B cell (primary cell): Measurements from ENCODE around the gene PROB1. TPM values are rescaled to one million over a fixed set of nuclear protein-coding genes. Genes with fewer than 3 reads are reported as not detected.

Experiments
- ATAC-seq: fragments of 200-7000 bp; cut with Tn5 transposase; one replicate; pipeline ENCODE4 v1.10.0; 2021; ENCODE audit warnings: low read depth, mild to moderate bottlenecking, moderate number of reproducible peaks, moderate library complexity
- CTCF ChIA-PET: fragments of 350-600 bp; sonication (Branson Sonifier 250); formaldehyde crosslinking; loops from one replicate; lab custom pipeline; 2021; ENCODE audit warnings: antibody characterized with exemption, inconsistent platforms; lab: Charles Lee
- POLR2A ChIA-PET: fragments of 350-600 bp; sonication (Branson Sonifier 250); formaldehyde crosslinking; loops from one replicate; lab custom pipeline; 2021; ENCODE audit warnings: antibody characterized with exemption; lab: Charles Lee
- DNase-seq: peaks from one replicate; pipeline ENCODE4 v3.0.0; 2013
- H2AFZ ChIP-seq: 2 replicates; pipeline ENCODE4 v1.6.1; 2012; ENCODE audit warnings: mild to moderate bottlenecking, low read depth, low read length; ENCODE audit not compliant: insufficient read depth, poor library complexity, severe bottlenecking
- H3K27ac ChIP-seq, 2 donors: 1 replicate in 1 of 2; 2 replicates in 1 of 2; pipeline ENCODE4 v1.5.1; 2012 to 2013; ENCODE audit warnings: low read length in 2 of 2, mild to moderate bottlenecking in 2 of 2, moderate library complexity in 1 of 2
- H3K27me3 ChIP-seq, 4 experiments: fragments of 200-600 bp in 1 of 4; sonication (generic) in 1 of 4; replicated peaks in 1 of 4; 1 replicate in 2 of 4; 2 replicates in 2 of 4; pipeline versions ENCODE4 v1.6.1 to v1.7.0; 2013 to 2016; ENCODE audit warnings: low read length in 3 of 4, mild to moderate bottlenecking in 2 of 4, mixed read lengths in 1 of 4, moderate library complexity in 1 of 4; ENCODE audit not compliant: insufficient read depth in 4 of 4, control insufficient read depth in 3 of 4; ENCODE audit errors: control extremely low read depth in 1 of 4
- H3K36me3 ChIP-seq, 2 experiments: replicated peaks in 1 of 2; 1 replicate in 1 of 2; 2 replicates in 1 of 2; pipeline versions ENCODE4 v1.6.1 to v1.7.1; 2013; ENCODE audit warnings: low read length in 1 of 2; ENCODE audit not compliant: insufficient read depth in 2 of 2, control insufficient read depth in 1 of 2; ENCODE audit errors: control extremely low read depth in 1 of 2, extremely low read depth in 1 of 2
- H3K4me1 ChIP-seq, 2 donors: fragments of 200-600 bp in 1 of 2; sonication (generic) in 1 of 2; 1 replicate in 1 of 2; 2 replicates in 1 of 2; pipeline versions ENCODE4 v1.5.1 to v1.6.1; 2013 to 2017; ENCODE audit warnings: low read length in 2 of 2; ENCODE audit not compliant: control insufficient read depth in 2 of 2, insufficient read depth in 2 of 2
- H3K4me2 ChIP-seq: replicated peaks from 2 replicates; pipeline ENCODE3; 2012; ENCODE audit warnings: mild to moderate bottlenecking, low read depth, low read length; ENCODE audit not compliant: poor library complexity, severe bottlenecking
- H3K4me3 ChIP-seq, 5 experiments: fragments of 200-600 bp in 1 of 5; sonication (generic) in 1 of 5; 1 replicate in 3 of 5; 2 replicates in 2 of 5; pipeline versions ENCODE4 v1.5.1 to v1.7.0; 2011 to 2016; ENCODE audit warnings: low read length in 4 of 5, mild to moderate bottlenecking in 4 of 5, low read depth in 2 of 5, control low read depth in 1 of 5, moderate library complexity in 1 of 5; ENCODE audit not compliant: insufficient read depth in 1 of 5; ENCODE audit errors: control extremely low read depth in 1 of 5, extremely low read depth in 1 of 5
- H3K79me2 ChIP-seq: fragments of 200-600 bp; sonication (generic); one replicate; pipeline ENCODE4 v1.6.0; 2016; ENCODE audit warnings: low read length; ENCODE audit not compliant: control insufficient read depth, insufficient read depth
- H3K9ac ChIP-seq: fragments of 200-600 bp; sonication (generic); 2 replicates; pipeline ENCODE4 v1.6.1; 2017; ENCODE audit warnings: mild to moderate bottlenecking, low read length, moderate library complexity
- H3K9me3 ChIP-seq, 3 donors: one replicate each; pipeline versions ENCODE4 v1.6.1 to v1.7.1; 2013; ENCODE audit warnings: low read length in 2 of 3; ENCODE audit not compliant: control insufficient read depth in 2 of 3, insufficient read depth in 1 of 3; ENCODE audit errors: control extremely low read depth in 1 of 3
- H4K20me1 ChIP-seq: 2 replicates; pipeline ENCODE4 v1.6.0; 2012; ENCODE audit warnings: mild to moderate bottlenecking, low read length; ENCODE audit not compliant: insufficient read depth, control insufficient read depth, poor library complexity, severe bottlenecking
- H3K27ac Mint-ChIP-seq: one replicate; pipeline ENCODE4 v1.8.0; 2021; ENCODE audit warnings: mixed read lengths
- H3K27me3 Mint-ChIP-seq: one replicate; pipeline ENCODE4 v1.8.0; 2021; ENCODE audit warnings: mixed read lengths
- H3K4me1 Mint-ChIP-seq: one replicate; pipeline ENCODE4 v1.8.0; 2021; ENCODE audit warnings: mixed read lengths
- H3K4me3 Mint-ChIP-seq: one replicate; pipeline ENCODE4 v1.8.0; 2021; ENCODE audit warnings: mixed read lengths
- H3K9me3 Mint-ChIP-seq: one replicate; pipeline ENCODE4 v1.8.0; 2022; ENCODE audit warnings: mixed read lengths; ENCODE audit not compliant: insufficient read depth
- EZH2 ChIP-seq: IDR thresholded peaks from 2 replicates; pipeline ENCODE4 v1.6.1; 2012; ENCODE audit warnings: borderline replicate concordance, low read depth, mild to moderate bottlenecking, moderate library complexity, low read length; ENCODE audit not compliant: insufficient read depth, poor library complexity, severe bottlenecking
- WGBS: methylation state at CpG from one replicate; pipeline ENCODE4 v1.1.5; 2013; ENCODE audit warnings: missing lambda C conversion rate; ENCODE audit not compliant: insufficient coverage; 5-methylcytosine and 5-hydroxymethylcytosine counted together
- intact Hi-C: fragments of 100-400 bp; cut with micrococcal nuclease; formaldehyde crosslinking; loops from one replicate; pipeline ENCODE4 v1.10.0; 2022
- polyA plus RNA-seq: library from polyadenylated mRNA; depleted of rRNA; stranded (reverse); fragments of >200 nt; gene quantifications from 2 replicates; pipeline ENCODE4 v1.2.3, GENCODE V29; 2012
- total RNA-seq, 2 donors: library from RNA; stranded (reverse); fragments of 120-200 nt in 1 of 2; gene quantifications; 1 replicate in 1 of 2; 2 replicates in 1 of 2; pipeline versions ENCODE4 v1.2.3 to v1.2.4, GENCODE V29; 2013 to 2022
- TF ChIP-seq, protein P1 (sequence below): fragments of 200-600 bp; IDR thresholded peaks from one replicate; pipeline ENCODE4 v1.8.0; 2022; ENCODE audit warnings: antibody characterized with exemption, mild to moderate bottlenecking

The PROB1 gene
- total and polyA plus RNA-seq, 2 donors (not counting 1 experiment from before 2014, with no cell fraction given), result 1.2 to 3.7 TPM

DNA sequence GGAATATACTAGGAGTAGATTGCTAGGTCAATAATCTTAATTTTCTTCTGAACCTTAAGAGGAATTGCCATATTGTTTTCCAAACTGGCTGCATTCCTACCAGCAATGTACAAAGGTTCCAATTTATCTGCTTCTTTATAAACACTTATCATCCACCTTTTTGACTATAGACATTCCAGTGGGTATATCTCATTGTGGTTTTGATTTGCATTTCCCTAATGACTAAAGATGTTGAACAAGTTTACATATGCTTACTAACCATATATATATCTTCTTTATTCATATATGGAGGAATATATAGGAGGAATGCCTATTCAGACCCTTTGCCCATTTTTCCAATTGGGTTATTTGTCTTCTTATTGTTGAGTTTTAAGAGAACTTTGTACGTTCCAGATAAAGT is 36.8 kb upstream of the PROB1 start:
- Histone ChIP-seq H3K4me3 (no peak overlapping the region), H3K9me3 (no peaks in the 10 kb centered on the region), H3K4me1 (no peaks in the 10 kb centered on the region), H3K27ac (no peak overlapping the region), H3K9ac (no peak overlapping the region), H3K79me2 (no peaks in the 10 kb centered on the region), H3K4me2 (no peak overlapping the region), H4K20me1 (no peaks in the 10 kb centered on the region), H3K27me3 (no peaks in the 10 kb centered on the region), H2AFZ (no peak overlapping the region), H3K36me3 (peaks cover 0 to 2% of the 10 kb centered on the region in 2 experiments)
- Mint-ChIP-seq H3K4me1 (no peaks in the 10 kb centered on the region), H3K27me3 (no peaks in the 10 kb centered on the region), H3K9me3 (no peaks in the 10 kb centered on the region), H3K4me3 (no peak overlapping the region), H3K27ac (no peak overlapping the region)
- intact Hi-C loops, result no loop called here
- POLR2A ChIA-PET, result interaction anchor here (0.7 kb wide), 1 partner anchor 479 kb away, joined by 3 read pairs; no protein-coding TSS in a partner anchor
- CTCF ChIA-PET, result interaction anchor here (0.8 kb wide), 1 partner anchor 9 kb away, joined by 3 read pairs; no protein-coding TSS in a partner anchor
- TF ChIP-seq, protein P1, sequence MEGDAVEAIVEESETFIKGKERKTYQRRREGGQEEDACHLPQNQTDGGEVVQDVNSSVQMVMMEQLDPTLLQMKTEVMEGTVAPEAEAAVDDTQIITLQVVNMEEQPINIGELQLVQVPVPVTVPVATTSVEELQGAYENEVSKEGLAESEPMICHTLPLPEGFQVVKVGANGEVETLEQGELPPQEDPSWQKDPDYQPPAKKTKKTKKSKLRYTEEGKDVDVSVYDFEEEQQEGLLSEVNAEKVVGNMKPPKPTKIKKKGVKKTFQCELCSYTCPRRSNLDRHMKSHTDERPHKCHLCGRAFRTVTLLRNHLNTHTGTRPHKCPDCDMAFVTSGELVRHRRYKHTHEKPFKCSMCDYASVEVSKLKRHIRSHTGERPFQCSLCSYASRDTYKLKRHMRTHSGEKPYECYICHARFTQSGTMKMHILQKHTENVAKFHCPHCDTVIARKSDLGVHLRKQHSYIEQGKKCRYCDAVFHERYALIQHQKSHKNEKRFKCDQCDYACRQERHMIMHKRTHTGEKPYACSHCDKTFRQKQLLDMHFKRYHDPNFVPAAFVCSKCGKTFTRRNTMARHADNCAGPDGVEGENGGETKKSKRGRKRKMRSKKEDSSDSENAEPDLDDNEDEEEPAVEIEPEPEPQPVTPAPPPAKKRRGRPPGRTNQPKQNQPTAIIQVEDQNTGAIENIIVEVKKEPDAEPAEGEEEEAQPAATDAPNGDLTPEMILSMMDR, result no peak
- TF ChIP-seq EZH2, result no peak
- ATAC-seq (no peak), DNase-seq (no peak)
- no CpG with 5 or more reads among the region's 1 CpG for WGBS

DNA sequence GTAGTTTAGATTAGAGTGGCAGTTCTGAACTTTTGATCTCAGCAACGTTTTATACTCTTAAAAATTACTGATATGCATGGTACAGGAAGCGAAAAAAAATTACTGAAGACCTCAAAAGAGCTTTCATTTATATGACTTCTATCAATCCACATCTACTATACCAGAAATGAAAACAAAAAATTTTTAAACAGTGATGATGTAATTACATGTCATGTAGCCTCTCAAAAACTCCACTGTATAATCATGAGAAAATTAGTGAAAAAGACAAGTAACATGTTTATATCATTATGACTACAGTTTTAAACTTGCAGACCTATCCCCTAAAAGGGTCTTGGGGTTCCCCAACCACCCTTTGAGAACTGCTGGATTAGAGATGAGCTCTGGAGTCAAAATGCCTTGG is 35.1 kb upstream of the PROB1 start:
- CTCF ChIA-PET, result interaction anchor here (1.0 to 1.3 kb wide), 3 partner anchors 9 to 335 kb away, joined by 3 to 5 read pairs (median 5); partner anchors contain the start of gene DNAJC18
- Histone ChIP-seq H4K20me1 (no peaks in the 10 kb centered on the region), H3K4me1 (no peaks in the 10 kb centered on the region), H3K27me3 (no peaks in the 10 kb centered on the region), H2AFZ (no peak overlapping the region), H3K9me3 (no peaks in the 10 kb centered on the region), H3K27ac (no peak overlapping the region), H3K79me2 (no peaks in the 10 kb centered on the region), H3K4me2 (no peak overlapping the region), H3K36me3 (peaks cover 0 to 6% of the 10 kb centered on the region in 2 experiments), H3K4me3 (no peak overlapping the region), H3K9ac (no peak overlapping the region)
- intact Hi-C loops, result no loop called here
- no peak overlapping the region for H3K4me3 Mint-ChIP-seq
- H3K4me1 Mint-ChIP-seq, result no peaks in the 10 kb centered on the region
- DNase-seq, result no peak
- no peak for ATAC-seq
- no CpG with 5 or more reads among the region's 2 CpGs for WGBS
- TF ChIP-seq EZH2, result no peak
- TF ChIP-seq, protein P1, result no peak
- POLR2A ChIA-PET, result no interaction called here
- H3K9me3 Mint-ChIP-seq, result no peaks in the 10 kb centered on the region
- no peak overlapping the region for H3K27ac Mint-ChIP-seq
- H3K27me3 Mint-ChIP-seq, result no peaks in the 10 kb centered on the region
